ENCODE measurements around the gene TNRC18. TPM values are rescaled to one million over a fixed set of nuclear protein-coding genes. Genes with fewer than 3 reads are reported as not detected.

Gene TNRC18
- total and polyA plus RNA-seq, 9 of the 15 experiments (the other 6 are each of a cell fraction or from before 2014, with no cell fraction given), result 0.03 to 43.2 (median 18.0) TPM

DNA sequence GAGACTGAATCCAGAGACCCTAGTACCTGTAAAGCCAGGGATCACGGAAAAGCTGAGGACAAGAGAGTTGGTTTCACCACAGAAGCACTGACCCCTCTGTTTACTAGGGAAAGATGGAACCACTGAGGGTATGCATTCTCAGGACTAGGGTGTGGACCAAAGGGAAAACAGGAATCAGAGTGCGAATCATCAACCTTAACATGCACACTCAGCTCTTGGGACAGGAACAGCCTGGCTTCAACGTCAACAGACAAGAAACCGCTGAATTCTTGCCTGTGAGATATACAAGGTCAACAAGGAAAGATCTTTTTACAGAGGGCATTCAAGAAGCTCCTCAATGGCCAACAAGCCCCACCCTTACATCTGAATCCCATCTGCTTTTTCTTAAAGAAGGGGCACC, 14.9 kb downstream of the TNRC18 start (continued):
- TF ChIP-seq, protein P1, sequence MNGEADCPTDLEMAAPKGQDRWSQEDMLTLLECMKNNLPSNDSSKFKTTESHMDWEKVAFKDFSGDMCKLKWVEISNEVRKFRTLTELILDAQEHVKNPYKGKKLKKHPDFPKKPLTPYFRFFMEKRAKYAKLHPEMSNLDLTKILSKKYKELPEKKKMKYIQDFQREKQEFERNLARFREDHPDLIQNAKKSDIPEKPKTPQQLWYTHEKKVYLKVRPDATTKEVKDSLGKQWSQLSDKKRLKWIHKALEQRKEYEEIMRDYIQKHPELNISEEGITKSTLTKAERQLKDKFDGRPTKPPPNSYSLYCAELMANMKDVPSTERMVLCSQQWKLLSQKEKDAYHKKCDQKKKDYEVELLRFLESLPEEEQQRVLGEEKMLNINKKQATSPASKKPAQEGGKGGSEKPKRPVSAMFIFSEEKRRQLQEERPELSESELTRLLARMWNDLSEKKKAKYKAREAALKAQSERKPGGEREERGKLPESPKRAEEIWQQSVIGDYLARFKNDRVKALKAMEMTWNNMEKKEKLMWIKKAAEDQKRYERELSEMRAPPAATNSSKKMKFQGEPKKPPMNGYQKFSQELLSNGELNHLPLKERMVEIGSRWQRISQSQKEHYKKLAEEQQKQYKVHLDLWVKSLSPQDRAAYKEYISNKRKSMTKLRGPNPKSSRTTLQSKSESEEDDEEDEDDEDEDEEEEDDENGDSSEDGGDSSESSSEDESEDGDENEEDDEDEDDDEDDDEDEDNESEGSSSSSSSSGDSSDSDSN (IDR thresholded peaks at IDR 0.05; ENCODE audit: borderline replicate concordance in 1 of 2, low read depth in 2 of 2, low read length in 2 of 2), result no peak
- TF ChIP-seq NFXL1 (CRISPR knock-in tag; IDR thresholded peaks at IDR 0.05) (no peak), COPS2 (conservative IDR thresholded peaks at IDR 0.05) (no peak), TCF7 (IDR thresholded peaks at IDR 0.05; ENCODE audit: borderline replicate concordance) (no peak), FOXJ2 (tag; IDR thresholded peaks at IDR 0.05) (no peak)
- TF ChIP-seq, protein P2, sequence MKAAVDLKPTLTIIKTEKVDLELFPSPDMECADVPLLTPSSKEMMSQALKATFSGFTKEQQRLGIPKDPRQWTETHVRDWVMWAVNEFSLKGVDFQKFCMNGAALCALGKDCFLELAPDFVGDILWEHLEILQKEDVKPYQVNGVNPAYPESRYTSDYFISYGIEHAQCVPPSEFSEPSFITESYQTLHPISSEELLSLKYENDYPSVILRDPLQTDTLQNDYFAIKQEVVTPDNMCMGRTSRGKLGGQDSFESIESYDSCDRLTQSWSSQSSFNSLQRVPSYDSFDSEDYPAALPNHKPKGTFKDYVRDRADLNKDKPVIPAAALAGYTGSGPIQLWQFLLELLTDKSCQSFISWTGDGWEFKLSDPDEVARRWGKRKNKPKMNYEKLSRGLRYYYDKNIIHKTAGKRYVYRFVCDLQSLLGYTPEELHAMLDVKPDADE (conservative IDR thresholded peaks at IDR 0.05; ENCODE audit: control insufficient read depth, low read depth, low read length), result no peak
- TF ChIP-seq, protein P3, sequence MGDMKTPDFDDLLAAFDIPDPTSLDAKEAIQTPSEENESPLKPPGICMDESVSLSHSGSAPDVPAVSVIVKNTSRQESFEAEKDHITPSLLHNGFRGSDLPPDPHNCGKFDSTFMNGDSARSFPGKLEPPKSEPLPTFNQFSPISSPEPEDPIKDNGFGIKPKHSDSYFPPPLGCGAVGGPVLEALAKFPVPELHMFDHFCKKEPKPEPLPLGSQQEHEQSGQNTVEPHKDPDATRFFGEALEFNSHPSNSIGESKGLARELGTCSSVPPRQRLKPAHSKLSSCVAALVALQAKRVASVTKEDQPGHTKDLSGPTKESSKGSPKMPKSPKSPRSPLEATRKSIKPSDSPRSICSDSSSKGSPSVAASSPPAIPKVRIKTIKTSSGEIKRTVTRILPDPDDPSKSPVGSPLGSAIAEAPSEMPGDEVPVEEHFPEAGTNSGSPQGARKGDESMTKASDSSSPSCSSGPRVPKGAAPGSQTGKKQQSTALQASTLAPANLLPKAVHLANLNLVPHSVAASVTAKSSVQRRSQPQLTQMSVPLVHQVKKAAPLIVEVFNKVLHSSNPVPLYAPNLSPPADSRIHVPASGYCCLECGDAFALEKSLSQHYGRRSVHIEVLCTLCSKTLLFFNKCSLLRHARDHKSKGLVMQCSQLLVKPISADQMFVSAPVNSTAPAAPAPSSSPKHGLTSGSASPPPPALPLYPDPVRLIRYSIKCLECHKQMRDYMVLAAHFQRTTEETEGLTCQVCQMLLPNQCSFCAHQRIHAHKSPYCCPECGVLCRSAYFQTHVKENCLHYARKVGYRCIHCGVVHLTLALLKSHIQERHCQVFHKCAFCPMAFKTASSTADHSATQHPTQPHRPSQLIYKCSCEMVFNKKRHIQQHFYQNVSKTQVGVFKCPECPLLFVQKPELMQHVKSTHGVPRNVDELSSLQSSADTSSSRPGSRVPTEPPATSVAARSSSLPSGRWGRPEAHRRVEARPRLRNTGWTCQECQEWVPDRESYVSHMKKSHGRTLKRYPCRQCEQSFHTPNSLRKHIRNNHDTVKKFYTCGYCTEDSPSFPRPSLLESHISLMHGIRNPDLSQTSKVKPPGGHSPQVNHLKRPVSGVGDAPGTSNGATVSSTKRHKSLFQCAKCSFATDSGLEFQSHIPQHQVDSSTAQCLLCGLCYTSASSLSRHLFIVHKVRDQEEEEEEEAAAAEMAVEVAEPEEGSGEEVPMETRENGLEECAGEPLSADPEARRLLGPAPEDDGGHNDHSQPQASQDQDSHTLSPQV (IDR thresholded peaks at IDR 0.05), result no peak
